Measurements from ENCODE around the gene RUNX2. TPM values are rescaled to one million over a fixed set of nuclear protein-coding genes. Genes with fewer than 3 reads are reported as not detected.

RUNX2 gene
- total and polyA plus RNA-seq, 10 of the 15 experiments (the other 5 are each of a cell fraction or from before 2014, with no cell fraction given) = 0.01 to 0.77 (median 0.15) TPM; not detected in 3

DNA sequence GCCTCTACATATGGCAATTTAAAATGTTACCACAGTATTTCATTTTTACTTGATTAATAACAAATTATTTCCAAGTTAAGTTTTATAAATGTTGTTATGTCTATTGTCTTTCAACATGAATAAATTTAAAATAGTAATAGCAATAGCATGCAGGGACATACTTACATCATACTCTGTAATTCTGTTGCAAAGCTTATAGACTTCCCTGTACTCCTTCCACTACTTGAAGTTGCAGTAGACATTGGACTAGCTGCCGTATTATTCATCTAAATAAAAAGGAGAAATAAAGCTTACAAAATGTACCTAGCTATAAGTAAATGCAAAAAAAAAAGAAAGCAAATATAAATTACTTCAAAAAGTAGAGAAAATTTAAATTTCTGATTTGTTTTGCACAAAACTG lies 36.9 kb downstream of the RUNX2 start (continued):
- TF ChIP-seq, protein P1, sequence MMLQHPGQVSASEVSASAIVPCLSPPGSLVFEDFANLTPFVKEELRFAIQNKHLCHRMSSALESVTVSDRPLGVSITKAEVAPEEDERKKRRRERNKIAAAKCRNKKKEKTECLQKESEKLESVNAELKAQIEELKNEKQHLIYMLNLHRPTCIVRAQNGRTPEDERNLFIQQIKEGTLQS (IDR thresholded peaks at IDR 0.05; ENCODE audit: borderline replicate concordance, extremely low read depth, low read depth, low read length) = no peak
- TF ChIP-seq, protein P2, sequence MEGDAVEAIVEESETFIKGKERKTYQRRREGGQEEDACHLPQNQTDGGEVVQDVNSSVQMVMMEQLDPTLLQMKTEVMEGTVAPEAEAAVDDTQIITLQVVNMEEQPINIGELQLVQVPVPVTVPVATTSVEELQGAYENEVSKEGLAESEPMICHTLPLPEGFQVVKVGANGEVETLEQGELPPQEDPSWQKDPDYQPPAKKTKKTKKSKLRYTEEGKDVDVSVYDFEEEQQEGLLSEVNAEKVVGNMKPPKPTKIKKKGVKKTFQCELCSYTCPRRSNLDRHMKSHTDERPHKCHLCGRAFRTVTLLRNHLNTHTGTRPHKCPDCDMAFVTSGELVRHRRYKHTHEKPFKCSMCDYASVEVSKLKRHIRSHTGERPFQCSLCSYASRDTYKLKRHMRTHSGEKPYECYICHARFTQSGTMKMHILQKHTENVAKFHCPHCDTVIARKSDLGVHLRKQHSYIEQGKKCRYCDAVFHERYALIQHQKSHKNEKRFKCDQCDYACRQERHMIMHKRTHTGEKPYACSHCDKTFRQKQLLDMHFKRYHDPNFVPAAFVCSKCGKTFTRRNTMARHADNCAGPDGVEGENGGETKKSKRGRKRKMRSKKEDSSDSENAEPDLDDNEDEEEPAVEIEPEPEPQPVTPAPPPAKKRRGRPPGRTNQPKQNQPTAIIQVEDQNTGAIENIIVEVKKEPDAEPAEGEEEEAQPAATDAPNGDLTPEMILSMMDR (IDR thresholded peaks at IDR 0.05 in 2 of 3, conservative IDR thresholded peaks at IDR 0.05 in 1 of 3; ENCODE audit: control insufficient read depth in 2 of 3, extremely low read depth in 1 of 3, insufficient read depth in 1 of 3, low read depth in 3 of 3, low read length in 3 of 3) = no peak
- no peak for TF ChIP-seq STAT3 (IDR thresholded peaks at IDR 0.05; ENCODE audit: low read depth, low read length)

DNA sequence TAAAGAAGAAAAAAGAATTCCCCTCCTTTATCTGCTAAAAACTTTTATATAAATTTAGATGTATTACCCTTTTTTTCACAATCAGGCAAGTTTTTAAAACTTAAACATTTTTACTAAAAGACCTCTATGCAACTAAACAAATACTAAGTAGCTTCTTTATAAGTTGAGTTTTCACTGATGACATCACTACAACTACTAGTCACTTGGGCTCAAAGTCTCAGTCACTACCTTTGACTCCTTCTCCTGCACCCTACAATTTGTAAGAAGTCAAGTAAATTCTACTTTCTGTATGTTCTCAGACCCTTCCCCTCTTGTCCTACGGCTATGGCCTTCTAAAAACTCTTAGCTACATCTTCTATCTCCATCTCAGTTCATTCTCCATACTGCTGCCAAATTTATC lies 38.4 kb downstream of the RUNX2 start:
- no peak for TF ChIP-seq NFXL1 (IDR thresholded peaks at IDR 0.05; ENCODE audit: borderline replicate concordance)
- no peak for ATAC-seq
- no peak overlapping the region for H3K4me2 ChIP-seq (ENCODE audit: control insufficient read depth, insufficient read depth)
- no peaks in the 10 kb centered on the region for H3K79me2 ChIP-seq (ENCODE audit: control insufficient read depth, insufficient read depth, low read length)
- no peaks in the 10 kb centered on the region for H3K9me3 ChIP-seq (replicated peaks; ENCODE audit: control insufficient read depth, insufficient read depth, low read length)
- DNase-seq (ENCODE audit: low read depth, low spot score) = no peak
- BruUV-seq (replicated peaks) = no TSS peak
- POLR2A ChIA-PET = no interaction called here
- FAIRE-seq = no peak
- intact Hi-C loops (cut with micrococcal nuclease; ENCODE audit: unreplicated experiment) = no loop called here
- H3K4me1 ChIP-seq (ENCODE audit: control insufficient read depth, insufficient read depth, low read length) = no peaks in the 10 kb centered on the region
- H3K27me3 ChIP-seq (replicated peaks in 1 of 2; ENCODE audit: control insufficient read depth in 2 of 2, insufficient read depth in 2 of 2, low read length in 1 of 2) = no peaks in the 10 kb centered on the region
- no peak overlapping the region for H3K4me3 ChIP-seq
- no peak overlapping the region for H3K9ac ChIP-seq (ENCODE audit: control insufficient read depth, insufficient read depth, low read length)
- CTCF ChIA-PET = interaction anchor here (1.0 to 2.3 kb wide), 3 partner anchors 11 to 736 kb away, joined by 3 to 8 read pairs (median 3); partner anchors contain the start of gene SUPT3H
- 82% methylated on average over 1 of the region's 1 CpG for WGBS (ENCODE audit: insufficient coverage, insufficient replicate concordance, low lambda C conversion rate, missing lambda C conversion rate)
- no peak overlapping the region for H2AFZ ChIP-seq (ENCODE audit: control insufficient read depth, low read depth, low read length)
- no peak overlapping the region for H3K27ac ChIP-seq (ENCODE audit: control insufficient read depth, insufficient read depth)
- H3K36me3 ChIP-seq (ENCODE audit: control insufficient read depth in 2 of 2, insufficient read depth in 2 of 2, low read length in 1 of 2) = no peaks in the 10 kb centered on the region
- SMC1A ChIA-PET (ENCODE audit: uncharacterized antibody, unreplicated experiment) = interaction anchor here (0.6 to 1.6 kb wide), 4 partner anchors 9 to 416 kb away, joined by 3 to 4 read pairs (median 4); partner anchors contain the start of gene SUPT3H
- RAD21 ChIA-PET (ENCODE audit: unreplicated experiment) = interaction anchor here (0.6 to 1.0 kb wide), 3 partner anchors 19 to 348 kb away, joined by 3 read pairs; no protein-coding TSS in a partner anchor
- no peaks in the 10 kb centered on the region for H4K20me1 ChIP-seq (ENCODE audit: control insufficient read depth, insufficient read depth)
- in situ Hi-C loops (cut with MboI) = no loop called here
